Brain microvascular endothelial cell (primary cell): ENCODE data around the gene COL26A1.

Experiments used
- DNase-seq: peaks from one replicate; pipeline ENCODE4 v3.0.0-alpha.2; 2020
- H3K27ac ChIP-seq: fragments of 250-450 bp; sonication (Bioruptor Pico); 2 replicates; pipeline ENCODE4 v1.5.1; 2020; ENCODE audit warnings: mild to moderate bottlenecking, moderate library complexity
- H3K27me3 ChIP-seq: fragments of 250-450 bp; sonication (Bioruptor Pico); replicated peaks from 2 replicates; pipeline ENCODE4 v1.5.1; 2020; ENCODE audit warnings: mild to moderate bottlenecking
- H3K36me3 ChIP-seq: fragments of 250-450 bp; sonication (Bioruptor Pico); replicated peaks from 2 replicates; pipeline ENCODE4 v1.5.1; 2020; ENCODE audit warnings: mild to moderate bottlenecking
- H3K4me3 ChIP-seq: 2 replicates; pipeline ENCODE4 v1.5.1; 2011; ENCODE audit warnings: low read depth, mild to moderate bottlenecking, control low read depth, low read length, moderate library complexity
- CTCF ChIP-seq: IDR thresholded peaks from 2 replicates; pipeline ENCODE4 v1.5.1; 2011; ENCODE audit warnings: low read depth, mild to moderate bottlenecking, moderate library complexity, low read length, control low read depth, inconsistent platforms; ENCODE audit errors: missing control alignments
- in situ Hi-C: cut with HindIII; loops from 2 replicates; pipeline ENCODE4 v1.10.0; 2017; ENCODE audit warnings: low sequenced_read_pairs, low pct_ligation_motif_present

Gene COL26A1

GRCh38 chr7:101368422-101369165, 5.9 kb downstream of the COL26A1 start:
- no peak for TF ChIP-seq CTCF
- DNase-seq: no peak
- Histone ChIP-seq H3K4me3 (no peak overlapping the region), H3K27ac (no peak overlapping the region), H3K27me3 (peaks cover 12% of the 10 kb centered on the region), H3K36me3 (no peaks in the 10 kb centered on the region)
- in situ Hi-C loops: no loop called here

GRCh38 chr7:101370836-101371235, 8.2 kb downstream of the COL26A1 start:
- in situ Hi-C loops: no loop called here
- no peak overlapping the region for H3K4me3 ChIP-seq
- H3K27ac ChIP-seq: no peak overlapping the region
- no peak for TF ChIP-seq CTCF
- H3K36me3 ChIP-seq: no peaks in the 10 kb centered on the region
- H3K27me3 ChIP-seq: peaks cover 16% of the 10 kb centered on the region
- DNase-seq: no peak

GRCh38 chr7:101373812-101374614, 11.3 kb downstream of the COL26A1 start:
- in situ Hi-C loops: no loop called here
- DNase-seq: no peak
- no peak overlapping the region for H3K27ac ChIP-seq
- no peaks in the 10 kb centered on the region for H3K36me3 ChIP-seq
- no peak overlapping the region for H3K4me3 ChIP-seq
- peaks cover 17% of the 10 kb centered on the region for H3K27me3 ChIP-seq
- TF ChIP-seq CTCF: no peak

- peaks cover 17% of the 10 kb centered on the region for H3K27me3 ChIP-seq
- in situ Hi-C loops: no loop called here
- no peak overlapping the region for H3K27ac ChIP-seq
- no peak for TF ChIP-seq CTCF
- DNase-seq: no peak
- H3K4me3 ChIP-seq: no peak overlapping the region
- H3K36me3 ChIP-seq: no peaks in the 10 kb centered on the region
Observed at GRCh38 chr7:101374990-101375389, 12.3 kb downstream of the COL26A1 start.

GRCh38 chr7:101376601-101377000, 13.9 kb downstream of the COL26A1 start:
- in situ Hi-C loops: no loop called here
- no peak overlapping the region for H3K4me3 ChIP-seq
- H3K36me3 ChIP-seq: no peaks in the 10 kb centered on the region
- no peak for DNase-seq
- no peak overlapping the region for H3K27ac ChIP-seq
- TF ChIP-seq CTCF: no peak
- peaks cover 27% of the 10 kb centered on the region for H3K27me3 ChIP-seq
